Measurements from ENCODE around the gene TAAR9.
"Not testable (repeated sequence)": the region's sequence is repeated elsewhere in the genome, so short reads cannot be mapped to it uniquely, and the experiment has no call there.

Gene TAAR9

GRCh38 chr6:132520953-132521352 is 17.1 kb upstream of the TAAR9 start:
- Histone ChIP-seq H3K27ac (ENCODE audit: low read depth, low read length) (no peak overlapping the region), H3K4me3 (ENCODE audit: low read depth in 1 of 2, low read length in 2 of 2) (no peak overlapping the region), H3K9me3 (ENCODE audit: low read length) (no peaks in the 10 kb centered on the region), H3K4me1 (ENCODE audit: insufficient read depth, low read length) (no peaks in the 10 kb centered on the region), H3K36me3 (ENCODE audit: insufficient read depth, low read length) (no peaks in the 10 kb centered on the region), H3K27me3 (ENCODE audit: control insufficient read depth in 1 of 2, insufficient read depth in 2 of 2, low read length in 2 of 2) (no peaks in the 10 kb centered on the region), H3K9ac (ENCODE audit: low read length) (no peak overlapping the region)

GRCh38 chr6:132524646-132525045 is 13.4 kb upstream of the TAAR9 start:
- H3K9me3 ChIP-seq (ENCODE audit: low read length), result no peaks in the 10 kb centered on the region
- no peak overlapping the region for H3K9ac ChIP-seq (ENCODE audit: low read length)
- no peak overlapping the region for H3K4me3 ChIP-seq (ENCODE audit: low read depth in 1 of 2, low read length in 2 of 2)
- H3K27ac ChIP-seq (ENCODE audit: low read depth, low read length), result no peak overlapping the region
- H3K27me3 ChIP-seq (ENCODE audit: control insufficient read depth in 1 of 2, insufficient read depth in 2 of 2, low read length in 2 of 2), result no peaks in the 10 kb centered on the region
- no peaks in the 10 kb centered on the region for H3K36me3 ChIP-seq (ENCODE audit: insufficient read depth, low read length)
- no peaks in the 10 kb centered on the region for H3K4me1 ChIP-seq (ENCODE audit: insufficient read depth, low read length)

GRCh38 chr6:132525866-132526265 is 12.2 kb upstream of the TAAR9 start:
- H3K27ac ChIP-seq (ENCODE audit: low read depth, low read length), result no peak overlapping the region
- H3K27me3 ChIP-seq (ENCODE audit: control insufficient read depth in 1 of 2, insufficient read depth in 2 of 2, low read length in 2 of 2), result no peaks in the 10 kb centered on the region
- no peaks in the 10 kb centered on the region for H3K36me3 ChIP-seq (ENCODE audit: insufficient read depth, low read length)
- H3K9ac ChIP-seq (ENCODE audit: low read length), result no peak overlapping the region
- H3K9me3 ChIP-seq (ENCODE audit: low read length), result no peaks in the 10 kb centered on the region
- no peak overlapping the region for H3K4me3 ChIP-seq (ENCODE audit: low read depth in 1 of 2, low read length in 2 of 2)
- no peaks in the 10 kb centered on the region for H3K4me1 ChIP-seq (ENCODE audit: insufficient read depth, low read length)

GRCh38 chr6:132526461-132526860 is 11.6 kb upstream of the TAAR9 start:
- Histone ChIP-seq H3K9me3 (ENCODE audit: low read length) (no peaks in the 10 kb centered on the region), H3K27ac (ENCODE audit: low read depth, low read length) (no peak overlapping the region), H3K27me3 (ENCODE audit: control insufficient read depth in 1 of 2, insufficient read depth in 2 of 2, low read length in 2 of 2) (no peaks in the 10 kb centered on the region), H3K4me1 (ENCODE audit: insufficient read depth, low read length) (no peaks in the 10 kb centered on the region), H3K36me3 (ENCODE audit: insufficient read depth, low read length) (no peaks in the 10 kb centered on the region), H3K9ac (ENCODE audit: low read length) (no peak overlapping the region), H3K4me3 (ENCODE audit: low read depth in 1 of 2, low read length in 2 of 2) (no peak overlapping the region)

- no peaks in the 10 kb centered on the region for H3K9me3 ChIP-seq (ENCODE audit: low read length)
- no peaks in the 10 kb centered on the region for H3K27me3 ChIP-seq (ENCODE audit: control insufficient read depth in 1 of 2, insufficient read depth in 2 of 2, low read length in 2 of 2)
- H3K4me3 ChIP-seq (ENCODE audit: low read depth in 1 of 2, low read length in 2 of 2), result no peak overlapping the region
- H3K27ac ChIP-seq (ENCODE audit: low read depth, low read length), result no peak overlapping the region
- H3K36me3 ChIP-seq (ENCODE audit: insufficient read depth, low read length), result no peaks in the 10 kb centered on the region
- no peaks in the 10 kb centered on the region for H3K4me1 ChIP-seq (ENCODE audit: insufficient read depth, low read length)
- H3K9ac ChIP-seq (ENCODE audit: low read length), result no peak overlapping the region
These were observed 10.3 kb upstream of the TAAR9 start for GRCh38 chr6:132527791-132528190.

- H3K4me3 ChIP-seq (ENCODE audit: low read depth in 1 of 2, low read length in 2 of 2), result no peak overlapping the region
- H3K4me1 ChIP-seq (ENCODE audit: insufficient read depth, low read length), result no peaks in the 10 kb centered on the region
- H3K36me3 ChIP-seq (ENCODE audit: insufficient read depth, low read length), result no peaks in the 10 kb centered on the region
- H3K9me3 ChIP-seq (ENCODE audit: low read length), result no peaks in the 10 kb centered on the region
- no peak overlapping the region for H3K9ac ChIP-seq (ENCODE audit: low read length)
- no peak overlapping the region for H3K27ac ChIP-seq (ENCODE audit: low read depth, low read length)
- no peaks in the 10 kb centered on the region for H3K27me3 ChIP-seq (ENCODE audit: control insufficient read depth in 1 of 2, insufficient read depth in 2 of 2, low read length in 2 of 2)
These were observed 7.6 kb upstream of the TAAR9 start for GRCh38 chr6:132530293-132530974.

- not testable (repeated sequence) for H3K4me1 ChIP-seq (ENCODE audit: insufficient read depth, low read length); H3K36me3 ChIP-seq (ENCODE audit: insufficient read depth, low read length); H3K9ac ChIP-seq (ENCODE audit: low read length); H3K27ac ChIP-seq (ENCODE audit: low read depth, low read length); H3K9me3 ChIP-seq (ENCODE audit: low read length); H3K27me3 ChIP-seq (ENCODE audit: control insufficient read depth in 1 of 2, insufficient read depth in 2 of 2, low read length in 2 of 2); H3K4me3 ChIP-seq (ENCODE audit: low read depth in 1 of 2, low read length in 2 of 2)
These were observed 3.5 kb upstream of the TAAR9 start for GRCh38 chr6:132534546-132534945.

GRCh38 chr6:132537145-132537544 is 932 bp upstream of the TAAR9 start:
- Histone ChIP-seq H3K4me3 (ENCODE audit: low read depth in 1 of 2, low read length in 2 of 2) (no peak overlapping the region), H3K36me3 (ENCODE audit: insufficient read depth, low read length) (no peaks in the 10 kb centered on the region), H3K9me3 (ENCODE audit: low read length) (no peaks in the 10 kb centered on the region), H3K27me3 (ENCODE audit: control insufficient read depth in 1 of 2, insufficient read depth in 2 of 2, low read length in 2 of 2) (no peaks in the 10 kb centered on the region), H3K4me1 (ENCODE audit: insufficient read depth, low read length) (peaks cover 7% of the 10 kb centered on the region), H3K27ac (ENCODE audit: low read depth, low read length) (no peak overlapping the region), H3K9ac (ENCODE audit: low read length) (no peak overlapping the region)

- Histone ChIP-seq H3K27me3 (ENCODE audit: control insufficient read depth in 1 of 2, insufficient read depth in 2 of 2, low read length in 2 of 2) (no peaks in the 10 kb centered on the region), H3K36me3 (ENCODE audit: insufficient read depth, low read length) (no peaks in the 10 kb centered on the region), H3K4me3 (ENCODE audit: low read depth in 1 of 2, low read length in 2 of 2) (no peak overlapping the region), H3K27ac (ENCODE audit: low read depth, low read length) (no peak overlapping the region), H3K9me3 (ENCODE audit: low read length) (no peaks in the 10 kb centered on the region), H3K9ac (ENCODE audit: low read length) (no peak overlapping the region), H3K4me1 (ENCODE audit: insufficient read depth, low read length) (no peaks in the 10 kb centered on the region)
These were observed 6.7 kb downstream of the TAAR9 start for GRCh38 chr6:132544826-132545225.

GRCh38 chr6:132548746-132549463 is 10.8 kb downstream of the TAAR9 start:
- Histone ChIP-seq H3K4me3 (ENCODE audit: low read depth in 1 of 2, low read length in 2 of 2) (no peak overlapping the region), H3K4me1 (ENCODE audit: insufficient read depth, low read length) (no peaks in the 10 kb centered on the region), H3K36me3 (ENCODE audit: insufficient read depth, low read length) (no peaks in the 10 kb centered on the region), H3K9me3 (ENCODE audit: low read length) (no peaks in the 10 kb centered on the region), H3K27ac (ENCODE audit: low read depth, low read length) (no peak overlapping the region), H3K27me3 (ENCODE audit: control insufficient read depth in 1 of 2, insufficient read depth in 2 of 2, low read length in 2 of 2) (no peaks in the 10 kb centered on the region), H3K9ac (ENCODE audit: low read length) (no peak overlapping the region)

- Histone ChIP-seq H3K4me3 (ENCODE audit: low read depth in 1 of 2, low read length in 2 of 2) (no peak overlapping the region), H3K27ac (ENCODE audit: low read depth, low read length) (no peak overlapping the region), H3K9me3 (ENCODE audit: low read length) (no peaks in the 10 kb centered on the region), H3K36me3 (ENCODE audit: insufficient read depth, low read length) (no peaks in the 10 kb centered on the region), H3K9ac (ENCODE audit: low read length) (no peak overlapping the region), H3K4me1 (ENCODE audit: insufficient read depth, low read length) (no peaks in the 10 kb centered on the region), H3K27me3 (ENCODE audit: control insufficient read depth in 1 of 2, insufficient read depth in 2 of 2, low read length in 2 of 2) (no peaks in the 10 kb centered on the region)
These were observed 13.1 kb downstream of the TAAR9 start for GRCh38 chr6:132551214-132551613.

GRCh38 chr6:132552372-132552771 is 14.3 kb downstream of the TAAR9 start, which contains the start of gene TAAR8:
TAAR8 (plus strand) TSS chr6:132552672; CDS start chr6:132552693, 21 bp downstream.
- no peak within 1 kb of the TSS for H3K9ac ChIP-seq (ENCODE audit: low read length)
- no peaks in the 10 kb centered on the region for H3K27me3 ChIP-seq (ENCODE audit: control insufficient read depth in 1 of 2, insufficient read depth in 2 of 2, low read length in 2 of 2)
- no peaks in the 10 kb centered on the region for H3K36me3 ChIP-seq (ENCODE audit: insufficient read depth, low read length)
- no peaks in the 10 kb centered on the region for H3K4me1 ChIP-seq (ENCODE audit: insufficient read depth, low read length)
- H3K4me3 ChIP-seq (ENCODE audit: low read depth in 1 of 2, low read length in 2 of 2), result no peak within 1 kb of the TSS
- no peaks in the 10 kb centered on the region for H3K9me3 ChIP-seq (ENCODE audit: low read length)
- H3K27ac ChIP-seq (ENCODE audit: low read depth, low read length), result no peak within 1 kb of the TSS

All from muscle layer of colon (tissue), 2 donors.